GM19372 (cell line): ENCODE data around the gene CARD10.
"Not testable (repeated sequence)": the region's sequence is repeated elsewhere in the genome, so short reads cannot be mapped to it uniquely, and the experiment has no call there.

ENCODE experiments used
- ATAC-seq: cut with Tn5 transposase; IDR thresholded peaks from one replicate; pipeline ENCODE4 v1.9.1; 2021; ENCODE audit warnings: mild to moderate bottlenecking, low read depth, moderate library complexity; ENCODE audit not compliant: unreplicated experiment

The CARD10 gene

GRCh38 chr22:37529652-37530345 is 10.6 kb upstream of the CARD10 start:
- no peak for ATAC-seq

- ATAC-seq = not testable (repeated sequence)
These were observed 8.7 kb upstream of the CARD10 start for GRCh38 chr22:37527952-37528351.

- ATAC-seq = not testable (repeated sequence)
These were observed 8.0 kb upstream of the CARD10 start for GRCh38 chr22:37527081-37527752.

GRCh38 chr22:37526376-37526775 is 7.2 kb upstream of the CARD10 start:
- no peak for ATAC-seq

GRCh38 chr22:37525746-37526350 is 6.6 kb upstream of the CARD10 start:
- ATAC-seq = no peak

GRCh38 chr22:37525073-37525745 is 6.0 kb upstream of the CARD10 start:
- no peak for ATAC-seq

GRCh38 chr22:37522482-37522881 is 3.3 kb upstream of the CARD10 start:
- ATAC-seq = no peak

- ATAC-seq = no peak
These were observed 2.1 kb upstream of the CARD10 start for GRCh38 chr22:37521236-37521739.

- ATAC-seq = no peak
These were observed 1.6 kb upstream of the CARD10 start for GRCh38 chr22:37520776-37521191.

GRCh38 chr22:37518509-37519267 is 527 bp downstream of the CARD10 start:
- no peak for ATAC-seq

GRCh38 chr22:37517826-37518450 is 1.3 kb downstream of the CARD10 start:
- no peak for ATAC-seq

GRCh38 chr22:37516456-37516855 is 2.8 kb downstream of the CARD10 start:
- no peak for ATAC-seq

- no peak for ATAC-seq
These were observed 3.3 kb downstream of the CARD10 start for GRCh38 chr22:37515901-37516300.

- ATAC-seq = no peak
These were observed 4.6 kb downstream of the CARD10 start for GRCh38 chr22:37514526-37515051.

- ATAC-seq = no peak
These were observed 7.7 kb downstream of the CARD10 start for GRCh38 chr22:37511395-37512104.

- no peak for ATAC-seq
These were observed 9.1 kb downstream of the CARD10 start for GRCh38 chr22:37510091-37510490.

GRCh38 chr22:37509059-37509860 is 10.0 kb downstream of the CARD10 start:
- no peak for ATAC-seq

GRCh38 chr22:37508431-37508992 is 10.7 kb downstream of the CARD10 start:
- ATAC-seq = no peak
